ENCODE results near the gene SHF.

DNA sequence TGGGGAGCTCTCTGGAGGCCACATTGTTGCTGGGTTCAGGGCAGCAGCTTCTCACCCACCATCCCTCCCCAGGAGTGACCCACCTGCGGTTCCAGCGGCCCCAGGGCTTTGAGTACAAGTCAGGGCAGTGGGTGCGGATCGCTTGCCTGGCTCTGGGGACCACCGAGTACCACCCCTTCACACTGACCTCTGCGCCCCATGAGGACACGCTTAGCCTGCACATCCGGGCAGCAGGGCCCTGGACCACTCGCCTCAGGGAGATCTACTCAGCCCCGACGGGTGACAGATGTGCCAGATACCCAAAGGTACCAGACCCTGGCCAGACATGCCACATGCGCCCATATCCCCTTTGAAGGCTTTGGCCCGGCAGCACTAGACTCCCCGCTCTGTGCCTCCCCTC lies 26.1 kb downstream of the SHF start:
- TF ChIP-seq POLR2A (IDR thresholded peaks at IDR 0.05; ENCODE audit: low read depth, low read length) = no peak
- no peak for TF ChIP-seq POLR2AphosphoS5 (IDR thresholded peaks at IDR 0.05; ENCODE audit: low read depth, low read length)
- no peak for TF ChIP-seq TAF1 (IDR thresholded peaks at IDR 0.05; ENCODE audit: low read depth, low read length)
- TF ChIP-seq PAX5 (IDR thresholded peaks at IDR 0.05; ENCODE audit: insufficient read depth, low read length, severe bottlenecking) = no peak
- no peak for TF ChIP-seq POU2F2 (IDR thresholded peaks at IDR 0.05; ENCODE audit: low read depth, low read length)
